PFSK-1 (cell line): ENCODE data around the gene STH.

ENCODE experiments used
- POLR2AphosphoS5 ChIP-seq: IDR thresholded peaks from 2 replicates; pipeline ENCODE4 v1.6.1; 2012; ENCODE audit warnings: low read depth, mild to moderate bottlenecking, control low read depth, low read length, moderate library complexity
- SIN3A ChIP-seq: IDR thresholded peaks from 2 replicates; pipeline ENCODE4 v1.6.1; 2012; ENCODE audit warnings: mild to moderate bottlenecking, low read length, moderate library complexity, borderline replicate concordance; ENCODE audit not compliant: insufficient read depth
- TAF1 ChIP-seq: IDR thresholded peaks from 2 replicates; pipeline ENCODE4 v1.6.1; 2012; ENCODE audit warnings: low read length, control low read depth, borderline replicate concordance; ENCODE audit not compliant: insufficient read depth
- TF ChIP-seq, protein P1 (sequence below), 2 experiments: IDR thresholded peaks; 2 replicates each; pipeline versions ENCODE4 v1.6.1 to v1.8.0; 2011 to 2012; ENCODE audit warnings: low read depth in 2 of 2, low read length in 2 of 2, control low read depth in 1 of 2, inconsistent platforms in 1 of 2, mild to moderate bottlenecking in 1 of 2, moderate library complexity in 1 of 2; ENCODE audit not compliant: insufficient read depth in 1 of 2

DNA sequence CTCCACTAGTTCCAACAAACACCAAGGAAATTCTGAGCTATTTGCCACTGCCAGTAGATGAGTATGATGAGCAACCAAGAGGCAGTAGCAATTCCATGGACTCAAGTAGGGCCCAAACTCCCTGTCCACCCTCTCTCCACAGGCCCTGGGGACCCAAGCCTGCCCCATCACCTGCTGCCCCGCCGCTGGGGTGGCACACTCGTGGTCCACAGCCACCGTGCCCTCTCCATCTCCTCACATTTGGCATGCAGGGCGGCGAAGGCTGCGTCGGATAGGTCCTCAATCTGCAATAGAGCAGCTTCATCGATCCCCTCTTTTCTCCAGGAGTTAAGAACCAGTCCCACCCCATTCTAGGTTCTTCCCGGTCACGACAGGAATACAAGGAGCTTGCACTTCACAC is 33.9 kb downstream of the STH start:
- no peak for TF ChIP-seq TAF1
- TF ChIP-seq, protein P1, sequence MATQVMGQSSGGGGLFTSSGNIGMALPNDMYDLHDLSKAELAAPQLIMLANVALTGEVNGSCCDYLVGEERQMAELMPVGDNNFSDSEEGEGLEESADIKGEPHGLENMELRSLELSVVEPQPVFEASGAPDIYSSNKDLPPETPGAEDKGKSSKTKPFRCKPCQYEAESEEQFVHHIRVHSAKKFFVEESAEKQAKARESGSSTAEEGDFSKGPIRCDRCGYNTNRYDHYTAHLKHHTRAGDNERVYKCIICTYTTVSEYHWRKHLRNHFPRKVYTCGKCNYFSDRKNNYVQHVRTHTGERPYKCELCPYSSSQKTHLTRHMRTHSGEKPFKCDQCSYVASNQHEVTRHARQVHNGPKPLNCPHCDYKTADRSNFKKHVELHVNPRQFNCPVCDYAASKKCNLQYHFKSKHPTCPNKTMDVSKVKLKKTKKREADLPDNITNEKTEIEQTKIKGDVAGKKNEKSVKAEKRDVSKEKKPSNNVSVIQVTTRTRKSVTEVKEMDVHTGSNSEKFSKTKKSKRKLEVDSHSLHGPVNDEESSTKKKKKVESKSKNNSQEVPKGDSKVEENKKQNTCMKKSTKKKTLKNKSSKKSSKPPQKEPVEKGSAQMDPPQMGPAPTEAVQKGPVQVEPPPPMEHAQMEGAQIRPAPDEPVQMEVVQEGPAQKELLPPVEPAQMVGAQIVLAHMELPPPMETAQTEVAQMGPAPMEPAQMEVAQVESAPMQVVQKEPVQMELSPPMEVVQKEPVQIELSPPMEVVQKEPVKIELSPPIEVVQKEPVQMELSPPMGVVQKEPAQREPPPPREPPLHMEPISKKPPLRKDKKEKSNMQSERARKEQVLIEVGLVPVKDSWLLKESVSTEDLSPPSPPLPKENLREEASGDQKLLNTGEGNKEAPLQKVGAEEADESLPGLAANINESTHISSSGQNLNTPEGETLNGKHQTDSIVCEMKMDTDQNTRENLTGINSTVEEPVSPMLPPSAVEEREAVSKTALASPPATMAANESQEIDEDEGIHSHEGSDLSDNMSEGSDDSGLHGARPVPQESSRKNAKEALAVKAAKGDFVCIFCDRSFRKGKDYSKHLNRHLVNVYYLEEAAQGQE (IDR thresholded peaks at IDR 0.05; ENCODE audit: insufficient read depth in 1 of 2, low read depth in 2 of 2, low read length in 2 of 2) = no peak
- no peak for TF ChIP-seq SIN3A
- TF ChIP-seq POLR2AphosphoS5 = no peak
